NOMO-1 (cell line): Measurements from ENCODE around the gene ZBTB7B.
"Not testable (repeated sequence)": the region's sequence is repeated elsewhere in the genome, so short reads cannot be mapped to it uniquely, and the experiment has no call there.

Experiments
- DNase-seq, 2 experiments: peaks; one replicate each; lab custom pipeline; 2025; ENCODE audit not compliant: unreplicated experiment in 2 of 2; lab: John Stamatoyannopoulos, UW

The ZBTB7B gene

GRCh38 chr1:154967331-154967950 is 35.2 kb upstream of the ZBTB7B start:
- DNase-seq, result no peak

- DNase-seq, result no peak
Observed at GRCh38 chr1:154968731-154969130, 33.9 kb upstream of the ZBTB7B start.

- no peak for DNase-seq
Observed at GRCh38 chr1:154969246-154969645, 33.4 kb upstream of the ZBTB7B start.

- DNase-seq, result no peak
Observed at GRCh38 chr1:154969860-154970452, 32.6 kb upstream of the ZBTB7B start.

GRCh38 chr1:154970631-154971340 is 31.8 kb upstream of the ZBTB7B start, which contains the start of gene SHC1:
Gene SHC1, minus strand, starts transcription at chr1:154970747. Its CDS starts 221 bp downstream, at chr1:154970526.
- no peak for DNase-seq

GRCh38 chr1:154971341-154971998 is 31.1 kb upstream of the ZBTB7B start:
- DNase-seq, result no peak

- no peak for DNase-seq
Observed at GRCh38 chr1:154972213-154972516, 30.4 kb upstream of the ZBTB7B start.

- DNase-seq, result no peak
Observed at GRCh38 chr1:154972517-154973343, 29.9 kb upstream of the ZBTB7B start.

GRCh38 chr1:154973344-154974101 is 29.1 kb upstream of the ZBTB7B start:
- DNase-seq, result peak; percentile 88 to 94

GRCh38 chr1:154974102-154974807 is 28.3 kb upstream of the ZBTB7B start, which contains the start of gene CKS1B:
Gene CKS1B, plus strand, starts transcription at chr1:154974681. Its CDS starts 65 bp downstream, at chr1:154974746.
- DNase-seq, result peak; percentile 98 to 100

GRCh38 chr1:154974808-154975408 is 27.7 kb upstream of the ZBTB7B start:
- DNase-seq, result peak; percentile 96 to 97

GRCh38 chr1:154975409-154976059 is 27.1 kb upstream of the ZBTB7B start:
- DNase-seq, result peak; percentile 46 to 67

- DNase-seq, result not testable (repeated sequence)
Observed at GRCh38 chr1:154977762-154978161, 24.8 kb upstream of the ZBTB7B start.

GRCh38 chr1:154978360-154978759 is 24.2 kb upstream of the ZBTB7B start:
- no peak for DNase-seq

GRCh38 chr1:154982341-154982740 is 20.3 kb upstream of the ZBTB7B start:
- DNase-seq, result no peak

GRCh38 chr1:154982897-154983648 is 19.5 kb upstream of the ZBTB7B start, which contains the start of gene FLAD1:
Gene FLAD1, plus strand, starts transcription at chr1:154983344. Its CDS starts 351 bp downstream, at chr1:154983695.
- peak; percentile 98 to 99 for DNase-seq

GRCh38 chr1:154983776-154984466 is 18.7 kb upstream of the ZBTB7B start:
- no peak for DNase-seq
